SK-N-SH (cell line): ENCODE data around the gene DGKH. TPM values are rescaled to one million over a fixed set of nuclear protein-coding genes. Genes with fewer than 3 reads are reported as not detected.

Experiments
- CTCF ChIA-PET: fragments of 300-600, 350-600 bp; formaldehyde crosslinking; extraction: SDS; loops from one replicate; lab custom pipeline; 2021; lab: Yijun Ruan, JAX
- POLR2A ChIA-PET: fragments of 350-600 bp; sonication (Branson Sonifier 250); formaldehyde crosslinking; extraction: SDS; loops from one replicate; lab custom pipeline; 2020; ENCODE audit warnings: antibody characterized with exemption, inconsistent platforms; lab: Yijun Ruan, JAX
- DNase-seq: peaks from one replicate; pipeline ENCODE4 v3.0.0; 2012
- H2AFZ ChIP-seq: fragments of 200-600 bp; sonication (generic); 2 replicates; pipeline ENCODE4 v1.8.1; 2016; ENCODE audit warnings: antibody characterized with exemption, mild to moderate bottlenecking, low read depth
- H3F3A ChIP-seq: fragments of 200-600 bp; sonication (generic); replicated peaks from 2 replicates; pipeline ENCODE3; 2016; ENCODE audit warnings: antibody characterized with exemption, mild to moderate bottlenecking; ENCODE audit not compliant: insufficient read depth
- H3K27ac ChIP-seq, 2 experiments: fragments of 200-500 bp in 1 of 2; fragments of 200-600 bp in 1 of 2; sonication (Bioruptor generic) in 1 of 2; sonication (generic), shearing (Covaris generic) in 1 of 2; 2 replicates each; pipeline versions ENCODE4 v1.5.1 to v1.6.1; 2014 to 2016; ENCODE audit warnings: low read depth in 2 of 2, inconsistent platforms in 1 of 2, low read length in 1 of 2, mild to moderate bottlenecking in 1 of 2, mixed read lengths in 1 of 2
- H3K27me3 ChIP-seq: fragments of 200-600 bp; sonication (generic), shearing (Covaris generic); 2 replicates; pipeline ENCODE4 v1.6.1; 2016; ENCODE audit warnings: mixed run types; ENCODE audit not compliant: insufficient read depth
- H3K36me3 ChIP-seq, 2 experiments: fragments of 200-500 bp in 1 of 2; fragments of 200-600 bp in 1 of 2; sonication (Bioruptor generic) in 1 of 2; sonication (generic) in 1 of 2; replicated peaks in 1 of 2; 2 replicates each; pipeline versions ENCODE3 to v1.5.1; 2014 to 2016; ENCODE audit warnings: low read length in 1 of 2, mild to moderate bottlenecking in 1 of 2; ENCODE audit not compliant: insufficient read depth in 2 of 2, control insufficient read depth in 1 of 2
- H3K4me1 ChIP-seq, 2 experiments: fragments of 200-500 bp in 1 of 2; fragments of 200-600 bp in 1 of 2; sonication (Bioruptor generic) in 1 of 2; sonication (generic), shearing (Covaris generic) in 1 of 2; 2 replicates each; pipeline versions ENCODE4 v1.5.1 to v1.6.1; 2014 to 2016; ENCODE audit warnings: low read depth in 1 of 2, low read length in 1 of 2, mixed run types in 1 of 2; ENCODE audit not compliant: insufficient read depth in 2 of 2, control insufficient read depth in 1 of 2
- H3K4me2 ChIP-seq: fragments of 200-600 bp; sonication (generic), shearing (Covaris generic); 2 replicates; pipeline ENCODE4 v1.6.1; 2017; ENCODE audit warnings: mixed run types
- H3K4me3 ChIP-seq, 2 experiments: fragments of 200-500 bp in 1 of 2; fragments of 200-600 bp in 1 of 2; sonication (Bioruptor generic) in 1 of 2; sonication (generic), shearing (Covaris generic) in 1 of 2; 2 replicates each; pipeline versions ENCODE4 v1.5.1 to v1.8.1; 2014 to 2016; ENCODE audit warnings: low read depth in 2 of 2, inconsistent platforms in 1 of 2, low read length in 1 of 2, mild to moderate bottlenecking in 1 of 2, mixed read lengths in 1 of 2, moderate library complexity in 1 of 2
- H3K79me2 ChIP-seq: fragments of 200-600 bp; sonication (generic); 2 replicates; pipeline ENCODE4 v1.8.1; 2017; ENCODE audit warnings: mild to moderate bottlenecking; ENCODE audit not compliant: insufficient read depth
- H3K9ac ChIP-seq: fragments of 200-600 bp; sonication (generic); 2 replicates; pipeline ENCODE4 v1.6.1; 2017; ENCODE audit warnings: mixed run types
- H3K9me2 ChIP-seq: fragments of 200-600 bp; sonication (generic); 2 replicates; pipeline ENCODE4 v1.6.1; 2017; ENCODE audit warnings: mixed run types
- H3K9me3 ChIP-seq: fragments of 200-600 bp; sonication (generic); 2 replicates; pipeline ENCODE4 v1.6.1; 2017; ENCODE audit warnings: mixed run types, mild to moderate bottlenecking, moderate library complexity
- H4K20me1 ChIP-seq: fragments of 200-600 bp; sonication (generic); 2 replicates; pipeline ENCODE4 v1.6.1; 2017; ENCODE audit warnings: mild to moderate bottlenecking, mixed run types; ENCODE audit not compliant: insufficient read depth
- CHD2 ChIP-seq: fragments of 150-350 bp; IDR thresholded peaks from 2 replicates; pipeline ENCODE4 v1.6.1; 2018; ENCODE audit warnings: low read length; ENCODE audit not compliant: partially characterized antibody
- CTCF ChIP-seq: fragments of 200-600 bp; sonication (generic); IDR thresholded peaks from 2 replicates; pipeline ENCODE4 v1.6.1; 2017; ENCODE audit warnings: antibody characterized with exemption, mild to moderate bottlenecking, moderate library complexity
- FOXJ3 ChIP-seq: sonication (generic); formaldehyde crosslinking; IDR thresholded peaks from 2 replicates; pipeline ENCODE4 v1.5.1; 2020; ENCODE audit warnings: mild to moderate bottlenecking, missing genetic modification reagents
- FOXM1 ChIP-seq: IDR thresholded peaks from 2 replicates; pipeline ENCODE4 v1.4.0; 2012; ENCODE audit warnings: low read depth, mild to moderate bottlenecking
- JUND ChIP-seq: IDR thresholded peaks from 2 replicates; pipeline ENCODE4 v1.4.0; 2012
- MEF2A ChIP-seq: IDR thresholded peaks from 2 replicates; pipeline ENCODE4 v1.4.0; 2012; ENCODE audit warnings: low read depth, borderline replicate concordance
- NFIC ChIP-seq: IDR thresholded peaks from 2 replicates; pipeline ENCODE4 v1.4.0; 2012; ENCODE audit warnings: borderline replicate concordance
- NRF1 ChIP-seq: IDR thresholded peaks from 2 replicates; pipeline ENCODE4 v1.6.1; 2012; ENCODE audit warnings: low read depth, mild to moderate bottlenecking, low read length
- POLR2AphosphoS5 ChIP-seq: IDR thresholded peaks from 2 replicates; pipeline ENCODE4 v1.6.1; 2012; ENCODE audit warnings: low read depth, low read length
- RAD21 ChIP-seq: IDR thresholded peaks from 2 replicates; pipeline ENCODE4 v1.6.1; 2012; ENCODE audit warnings: mild to moderate bottlenecking, low read length
- RXRA ChIP-seq: IDR thresholded peaks from 2 replicates; pipeline ENCODE4 v1.4.0; 2012; ENCODE audit warnings: low read depth, mild to moderate bottlenecking, borderline replicate concordance
- SMC3 ChIP-seq: IDR thresholded peaks from 2 replicates; pipeline ENCODE4 v1.6.1; 2012; ENCODE audit warnings: low read depth, low read length, improper control_type of control experiment
- TAF1 ChIP-seq: IDR thresholded peaks from 2 replicates; pipeline ENCODE4 v1.6.1; 2012; ENCODE audit warnings: low read depth, mild to moderate bottlenecking, low read length, moderate library complexity, borderline replicate concordance
- TCF12 ChIP-seq: IDR thresholded peaks from 2 replicates; pipeline ENCODE4 v1.4.0; 2012
- USF1 ChIP-seq: IDR thresholded peaks from 2 replicates; pipeline ENCODE4 v1.4.0; 2012; ENCODE audit warnings: low read depth, borderline replicate concordance
- USF2 ChIP-seq: fragments of 150-350 bp; IDR thresholded peaks from 2 replicates; pipeline ENCODE4 v1.6.1; 2017; ENCODE audit warnings: antibody characterized with exemption, low read length, low read depth, borderline replicate concordance
- ZBTB33 ChIP-seq: IDR thresholded peaks from 2 replicates; pipeline ENCODE4 v1.4.0; 2012; ENCODE audit warnings: low read depth, borderline replicate concordance
- WGBS: methylation state at CpG from one replicate; pipeline ENCODE4 v1.1.6; 2017; ENCODE audit warnings: low lambda C conversion rate; 5-methylcytosine and 5-hydroxymethylcytosine counted together
- polyA plus RNA-seq, 3 experiments: library from polyadenylated mRNA; depleted of rRNA; stranded (reverse); fragments of >200 nt; gene quantifications; 2 replicates each; pipeline ENCODE4 v1.2.3, GENCODE V29; 2012
- TF ChIP-seq, protein P1 (sequence below): IDR thresholded peaks from 2 replicates; pipeline ENCODE4 v1.6.1; 2012; ENCODE audit warnings: mild to moderate bottlenecking, low read depth, low read length, moderate library complexity
- TF ChIP-seq, protein P2 (sequence below): fragments of 150-350 bp; IDR thresholded peaks from 2 replicates; pipeline ENCODE4 v1.6.1; 2016; ENCODE audit warnings: mild to moderate bottlenecking, low read depth, low read length

Gene DGKH
- polyA plus RNA-seq, 1 of the 3 experiments (the other 2 are of a cell fraction): 2.5 TPM

- H3K9ac ChIP-seq: no peak overlapping the region
- H4K20me1 ChIP-seq: no peaks in the 10 kb centered on the region
- DNase-seq: no peak
- H3K4me3 ChIP-seq: no peak overlapping the region
- no peak overlapping the region for H3K27ac ChIP-seq
- H3F3A ChIP-seq: no peaks in the 10 kb centered on the region
- POLR2A ChIA-PET: no interaction called here
- no peaks in the 10 kb centered on the region for H3K9me3 ChIP-seq
- H3K9me2 ChIP-seq: 0 out of 2 replicates have a peak, but pooled peaks cover 3% of the 10 kb centered on the region
- no peak overlapping the region for H2AFZ ChIP-seq
- H3K79me2 ChIP-seq: no peaks in the 10 kb centered on the region
- no peak for TF ChIP-seq CHD2
- TF ChIP-seq, protein P1, sequence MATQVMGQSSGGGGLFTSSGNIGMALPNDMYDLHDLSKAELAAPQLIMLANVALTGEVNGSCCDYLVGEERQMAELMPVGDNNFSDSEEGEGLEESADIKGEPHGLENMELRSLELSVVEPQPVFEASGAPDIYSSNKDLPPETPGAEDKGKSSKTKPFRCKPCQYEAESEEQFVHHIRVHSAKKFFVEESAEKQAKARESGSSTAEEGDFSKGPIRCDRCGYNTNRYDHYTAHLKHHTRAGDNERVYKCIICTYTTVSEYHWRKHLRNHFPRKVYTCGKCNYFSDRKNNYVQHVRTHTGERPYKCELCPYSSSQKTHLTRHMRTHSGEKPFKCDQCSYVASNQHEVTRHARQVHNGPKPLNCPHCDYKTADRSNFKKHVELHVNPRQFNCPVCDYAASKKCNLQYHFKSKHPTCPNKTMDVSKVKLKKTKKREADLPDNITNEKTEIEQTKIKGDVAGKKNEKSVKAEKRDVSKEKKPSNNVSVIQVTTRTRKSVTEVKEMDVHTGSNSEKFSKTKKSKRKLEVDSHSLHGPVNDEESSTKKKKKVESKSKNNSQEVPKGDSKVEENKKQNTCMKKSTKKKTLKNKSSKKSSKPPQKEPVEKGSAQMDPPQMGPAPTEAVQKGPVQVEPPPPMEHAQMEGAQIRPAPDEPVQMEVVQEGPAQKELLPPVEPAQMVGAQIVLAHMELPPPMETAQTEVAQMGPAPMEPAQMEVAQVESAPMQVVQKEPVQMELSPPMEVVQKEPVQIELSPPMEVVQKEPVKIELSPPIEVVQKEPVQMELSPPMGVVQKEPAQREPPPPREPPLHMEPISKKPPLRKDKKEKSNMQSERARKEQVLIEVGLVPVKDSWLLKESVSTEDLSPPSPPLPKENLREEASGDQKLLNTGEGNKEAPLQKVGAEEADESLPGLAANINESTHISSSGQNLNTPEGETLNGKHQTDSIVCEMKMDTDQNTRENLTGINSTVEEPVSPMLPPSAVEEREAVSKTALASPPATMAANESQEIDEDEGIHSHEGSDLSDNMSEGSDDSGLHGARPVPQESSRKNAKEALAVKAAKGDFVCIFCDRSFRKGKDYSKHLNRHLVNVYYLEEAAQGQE: no peak
- no peak for TF ChIP-seq FOXJ3
- TF ChIP-seq NRF1: no peak
- TF ChIP-seq USF1: no peak
- no peak for TF ChIP-seq POLR2AphosphoS5
- no peaks in the 10 kb centered on the region for H3K4me1 ChIP-seq
- CTCF ChIA-PET: no interaction called here
- H3K27me3 ChIP-seq: no peaks in the 10 kb centered on the region
- no peak overlapping the region for H3K4me2 ChIP-seq
- 97% methylated on average over 7 of the region's 7 CpGs for WGBS
- H3K36me3 ChIP-seq: peaks cover 27 to 46% of the 10 kb centered on the region in 2 experiments
These were observed 140.6 kb downstream of the DGKH start for GRCh38 chr13:42189061-42189460.

DNA sequence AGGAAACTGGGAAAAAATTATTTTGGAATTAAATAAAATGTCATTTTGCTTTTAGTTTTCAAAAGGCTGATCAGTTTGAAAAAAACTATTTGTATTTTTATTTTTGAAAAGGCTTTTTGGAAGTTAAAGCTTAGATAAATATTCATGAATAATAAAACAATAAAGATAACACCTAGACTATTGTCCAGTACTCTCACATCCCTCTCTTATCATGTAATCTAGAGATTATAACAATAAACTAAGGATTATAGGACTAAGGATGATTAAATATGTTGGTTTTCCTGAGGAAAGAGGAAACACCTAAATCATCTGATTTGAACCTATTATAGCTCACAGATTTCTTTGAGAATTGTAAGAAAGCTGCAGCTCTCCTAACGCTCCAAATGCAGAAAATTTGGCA lies 142.1 kb downstream of the DGKH start:
- no peaks in the 10 kb centered on the region for H3K79me2 ChIP-seq
- H2AFZ ChIP-seq: no peak overlapping the region
- WGBS: 100% methylated on average over 1 of the region's 1 CpG
- 0 out of 2 replicates have a peak, but pooled peaks cover 3% of the 10 kb centered on the region for H3K9me2 ChIP-seq
- CTCF ChIA-PET: no interaction called here
- no peak overlapping the region for H3K27ac ChIP-seq
- no peak overlapping the region for H3K4me2 ChIP-seq
- no peaks in the 10 kb centered on the region for H3K4me1 ChIP-seq
- no peak for DNase-seq
- H3F3A ChIP-seq: no peaks in the 10 kb centered on the region
- no peaks in the 10 kb centered on the region for H4K20me1 ChIP-seq
- POLR2A ChIA-PET: no interaction called here
- peaks cover 34 to 59% of the 10 kb centered on the region in 2 experiments for H3K36me3 ChIP-seq
- H3K9me3 ChIP-seq: no peaks in the 10 kb centered on the region
- no peaks in the 10 kb centered on the region for H3K27me3 ChIP-seq
- H3K9ac ChIP-seq: no peak overlapping the region
- H3K4me3 ChIP-seq: no peak overlapping the region
- no peak for TF ChIP-seq RAD21
- TF ChIP-seq RXRA: no peak
- no peak for TF ChIP-seq NFIC
- TF ChIP-seq, protein P2, sequence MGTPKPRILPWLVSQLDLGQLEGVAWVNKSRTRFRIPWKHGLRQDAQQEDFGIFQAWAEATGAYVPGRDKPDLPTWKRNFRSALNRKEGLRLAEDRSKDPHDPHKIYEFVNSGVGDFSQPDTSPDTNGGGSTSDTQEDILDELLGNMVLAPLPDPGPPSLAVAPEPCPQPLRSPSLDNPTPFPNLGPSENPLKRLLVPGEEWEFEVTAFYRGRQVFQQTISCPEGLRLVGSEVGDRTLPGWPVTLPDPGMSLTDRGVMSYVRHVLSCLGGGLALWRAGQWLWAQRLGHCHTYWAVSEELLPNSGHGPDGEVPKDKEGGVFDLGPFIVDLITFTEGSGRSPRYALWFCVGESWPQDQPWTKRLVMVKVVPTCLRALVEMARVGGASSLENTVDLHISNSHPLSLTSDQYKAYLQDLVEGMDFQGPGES: no peak
- TF ChIP-seq FOXM1: no peak
- TF ChIP-seq JUND: no peak
- TF ChIP-seq MEF2A: no peak
- no peak for TF ChIP-seq TAF1
- TF ChIP-seq USF2: no peak
- no peak for TF ChIP-seq SMC3
- no peak for TF ChIP-seq TCF12
- no peak for TF ChIP-seq ZBTB33
- no peak for TF ChIP-seq CTCF
